ENCODE data around the gene PCDHGA3.
"Not testable (repeated sequence)": the region's sequence is repeated elsewhere in the genome, so short reads cannot be mapped to it uniquely, and the experiment has no call there.

- not testable (repeated sequence) for TF ChIP-seq CTCF (conservative IDR thresholded peaks at IDR 0.05; ENCODE audit: low read length); EZH2phosphoT487 (IDR thresholded peaks at IDR 0.05; ENCODE audit: borderline replicate concordance, low read depth, low read length)
Measured at GRCh38 chr5:141340781-141341354, 2.8 kb upstream of the PCDHGA3 start.
